Anterior cingulate cortex (tissue), 58 donors: ENCODE data around the gene MCCC1.
A peak's percentile ranks its signal among the peaks of the same experiment; 100 is the strongest.
"Not testable (repeated sequence)": the region's sequence is repeated elsewhere in the genome, so short reads cannot be mapped to it uniquely, and the experiment has no call there.

ENCODE experiments used
- DNase-seq, 58 donors: peaks; one replicate each; lab custom pipeline; 2025; lab: John Stamatoyannopoulos, UW

The MCCC1 gene

DNA sequence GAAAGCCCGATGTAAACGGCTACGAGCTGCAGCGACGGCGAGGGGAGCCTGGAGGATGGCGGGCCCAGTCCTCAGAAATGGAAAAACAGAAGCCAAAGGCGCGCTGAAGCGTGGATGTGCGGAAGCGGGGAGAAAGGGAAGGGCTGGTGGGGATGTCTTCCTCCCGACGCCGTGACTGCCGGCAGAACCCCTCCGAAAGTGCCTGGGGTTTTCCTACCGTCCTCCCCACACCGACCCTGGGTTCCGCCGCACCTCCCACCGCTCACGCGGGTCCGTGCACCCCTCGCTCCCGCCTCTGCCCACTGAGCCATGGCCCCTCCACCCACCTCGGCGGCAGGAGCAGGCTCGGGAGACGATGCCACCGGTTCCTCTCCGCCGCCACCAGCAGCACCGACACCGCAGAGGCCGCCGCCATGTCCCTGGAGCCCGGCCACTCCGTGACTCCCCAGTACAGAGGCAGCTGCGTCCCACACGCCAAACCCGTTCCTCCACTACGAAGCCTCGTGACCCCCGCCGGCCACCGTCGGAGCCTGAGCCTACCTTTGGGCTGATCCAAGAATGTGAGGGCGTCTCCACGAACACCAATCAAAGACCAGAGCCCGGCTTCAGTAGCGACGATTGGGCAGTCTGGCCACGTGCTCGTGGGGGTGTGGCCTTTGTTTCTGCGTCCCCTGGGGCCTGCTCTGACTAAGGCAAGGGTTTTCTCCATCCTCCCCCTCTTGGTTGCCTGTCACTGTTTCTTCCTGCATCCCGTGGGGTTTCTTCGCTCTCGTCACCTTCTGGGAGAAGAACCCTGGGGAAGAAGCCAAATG lies at the start of gene MCCC1:
Gene MCCC1, minus strand, starts transcription at position 471 of the 812 bp plus-strand sequence. Its CDS starts 56 bp downstream, at position 415.
- DNase-seq, result peak; percentile 90 to 100 (median 99)

DNA sequence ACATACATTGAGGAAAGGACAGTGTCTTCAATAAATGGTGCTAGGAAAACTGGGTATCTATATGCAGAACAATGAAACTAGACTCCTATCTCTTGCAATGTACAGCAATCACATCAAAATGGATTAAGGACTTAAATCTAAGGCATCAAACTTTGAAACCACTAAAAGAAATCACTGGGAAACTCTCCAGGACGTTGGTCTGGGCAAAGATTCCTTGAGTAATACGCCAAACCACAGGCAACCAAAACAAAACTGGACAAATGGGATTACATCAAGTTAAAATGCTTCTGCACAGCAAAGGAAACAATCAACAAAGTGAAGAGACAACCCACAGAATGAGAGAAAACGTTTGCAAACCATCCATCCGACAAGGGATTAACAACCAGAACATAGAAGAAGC lies 48.8 kb upstream of the MCCC1 start:
- no peak for DNase-seq

DNA sequence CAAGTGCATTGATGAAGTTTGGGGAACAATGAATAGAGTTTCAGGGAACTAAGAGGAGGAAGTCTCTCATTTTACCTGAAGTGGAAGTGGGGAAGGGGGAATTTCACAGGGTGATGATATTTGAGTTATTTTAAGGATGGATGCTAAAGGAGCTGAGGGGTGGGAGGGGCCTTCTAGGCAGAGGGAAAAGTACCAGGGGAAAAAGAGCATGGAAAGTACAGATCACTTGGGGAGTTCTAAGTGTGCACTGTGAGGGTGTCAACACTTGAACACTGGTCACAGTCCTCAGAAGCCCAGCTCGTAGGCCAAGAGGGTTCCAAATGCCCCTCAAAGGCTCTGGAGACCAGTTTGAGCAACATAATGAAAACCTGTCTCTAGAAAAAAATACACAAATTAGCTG lies 45.1 kb upstream of the MCCC1 start:
- no peak for DNase-seq

DNA sequence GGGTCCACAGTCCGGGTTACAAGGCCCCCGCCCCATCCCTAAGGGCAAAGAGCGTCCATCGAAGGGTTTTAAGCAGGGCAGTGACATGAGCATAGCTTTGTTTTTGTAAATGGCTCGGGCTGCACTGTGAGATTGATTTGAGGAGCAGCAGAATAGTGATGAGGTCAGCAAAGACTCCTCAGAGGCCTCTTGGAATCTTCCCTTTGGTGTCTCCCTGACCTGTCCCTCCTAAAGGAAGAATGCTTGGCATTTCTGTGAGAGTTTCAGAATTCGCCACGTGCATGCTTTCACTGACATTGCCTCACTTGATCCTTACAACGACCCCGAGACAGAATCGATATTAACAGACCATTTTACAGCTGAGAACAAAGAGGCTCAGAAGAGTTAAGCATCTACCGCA lies 42.9 kb upstream of the MCCC1 start:
- no peak for DNase-seq

DNA sequence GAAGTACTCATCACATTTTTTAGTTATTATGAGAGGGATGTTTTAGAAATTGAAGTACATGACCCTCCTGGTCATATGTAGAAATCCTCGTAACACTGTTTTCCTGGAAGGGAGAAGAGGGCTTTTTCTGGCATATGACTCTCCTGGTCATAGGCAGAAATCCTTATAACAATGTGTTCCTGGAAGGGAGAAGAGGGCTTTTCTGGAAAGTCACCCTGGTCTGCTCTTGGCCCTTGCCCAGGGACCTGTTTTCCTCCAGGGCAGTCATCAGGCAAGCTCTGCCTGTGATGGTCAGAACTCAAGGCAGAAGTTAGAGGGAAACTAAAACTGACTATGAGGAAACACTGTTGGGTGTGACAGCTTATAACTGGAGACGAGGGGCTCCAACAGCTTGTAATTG lies 35.5 kb upstream of the MCCC1 start:
- no peak for DNase-seq

DNA sequence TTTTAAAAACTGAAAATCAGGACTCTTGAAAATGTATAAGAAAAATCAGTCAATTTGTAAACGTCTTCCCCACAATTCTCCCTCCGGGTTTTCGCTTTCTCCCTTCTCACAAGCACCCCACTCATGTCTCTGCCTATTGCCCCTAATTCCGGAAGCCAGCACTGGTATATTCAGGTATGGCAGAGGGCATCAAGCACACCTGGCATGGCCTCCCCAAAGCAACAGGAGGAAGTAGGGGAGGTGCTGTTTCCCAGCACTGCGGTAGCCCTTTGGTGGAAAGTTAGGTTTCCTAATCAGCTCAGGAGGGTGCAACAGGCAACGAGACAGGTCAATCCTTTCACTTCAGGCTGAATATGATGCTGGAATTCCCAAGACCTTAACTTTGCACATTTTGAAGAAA lies 33.1 kb upstream of the MCCC1 start:
- no peak for DNase-seq

DNA sequence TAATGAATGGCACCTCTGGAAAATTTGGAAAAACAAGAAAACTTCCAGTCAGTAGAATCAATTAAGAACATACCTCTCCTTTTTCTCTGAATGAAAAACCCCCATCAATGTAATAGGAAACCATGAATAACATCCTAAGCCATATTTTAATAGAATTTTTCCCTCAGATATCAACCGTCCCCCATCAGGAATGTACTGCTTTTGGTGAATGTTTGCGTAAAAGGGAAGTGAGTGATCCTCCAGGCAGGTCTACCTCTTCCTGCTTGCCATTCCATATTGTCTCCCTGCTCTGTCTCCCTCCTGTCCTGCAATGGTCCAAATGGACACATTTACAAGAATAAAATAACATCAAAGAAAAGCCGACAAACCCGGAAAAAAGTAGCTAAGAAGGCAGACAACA lies 32.4 kb upstream of the MCCC1 start:
- no peak for DNase-seq

DNA sequence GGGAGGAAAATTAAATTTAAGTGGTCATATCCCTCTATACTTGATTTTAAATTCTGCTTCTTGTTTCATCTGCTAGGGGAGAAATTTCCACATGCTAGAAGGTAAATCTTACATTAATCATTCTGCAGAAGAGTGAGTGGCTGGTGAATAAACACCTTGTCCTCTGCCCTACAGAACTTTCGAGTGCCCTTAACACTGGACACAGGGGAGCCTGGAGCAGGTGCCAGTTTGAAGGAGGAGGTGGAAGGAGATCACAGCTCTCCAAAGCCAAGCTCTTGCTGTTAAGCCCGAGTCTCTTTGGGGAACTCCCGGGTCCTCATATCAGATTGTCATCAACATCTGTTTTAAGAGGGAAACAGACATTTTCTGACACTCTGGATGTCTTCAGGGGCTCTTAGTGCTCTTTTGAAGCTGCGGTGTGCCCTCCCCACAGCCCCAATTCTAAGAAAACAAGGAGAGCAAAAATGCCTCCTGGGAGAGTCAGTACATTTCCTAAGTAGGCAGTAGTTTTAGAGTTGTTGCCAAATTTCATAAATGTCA lies 32.0 kb upstream of the MCCC1 start:
- DNase-seq, result no peak

DNA sequence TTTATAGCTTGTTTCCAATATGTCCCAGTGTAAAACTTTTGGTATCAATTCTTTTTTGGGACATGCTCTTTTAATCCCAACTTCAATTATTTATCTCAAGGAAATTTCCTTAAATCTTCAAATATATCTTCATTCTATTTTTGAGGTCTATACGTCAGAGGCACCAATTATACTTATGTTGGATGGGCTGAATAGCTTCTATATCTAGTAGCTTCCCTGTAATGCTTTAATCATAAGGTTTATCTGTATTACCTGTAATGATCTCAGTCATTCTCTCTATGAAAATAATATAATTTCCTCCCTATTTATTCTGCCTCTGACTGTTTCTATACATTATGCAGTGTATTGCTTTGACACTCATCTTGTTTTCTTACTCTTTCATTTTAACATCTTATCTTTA lies 29.9 kb upstream of the MCCC1 start:
- no peak for DNase-seq

DNA sequence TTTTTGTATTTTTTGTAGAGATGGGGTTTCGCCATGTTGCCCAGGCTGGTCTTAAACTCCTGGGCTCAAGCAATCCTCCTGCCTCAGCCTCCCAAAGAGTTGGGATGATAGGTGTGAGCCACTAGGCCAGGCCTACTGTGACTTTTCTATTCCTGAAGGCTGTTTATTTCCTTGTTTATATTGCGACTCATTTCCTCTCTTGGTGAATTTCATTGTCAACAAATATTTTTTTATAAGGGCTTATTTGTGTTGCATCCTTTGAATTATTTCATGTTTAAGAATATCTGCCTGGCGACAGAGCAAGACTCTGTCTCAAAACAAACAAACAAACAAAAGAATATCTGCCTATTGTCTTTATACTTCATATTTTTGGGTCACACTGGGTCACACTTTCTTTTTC lies 29.4 kb upstream of the MCCC1 start:
- DNase-seq, result no peak

DNA sequence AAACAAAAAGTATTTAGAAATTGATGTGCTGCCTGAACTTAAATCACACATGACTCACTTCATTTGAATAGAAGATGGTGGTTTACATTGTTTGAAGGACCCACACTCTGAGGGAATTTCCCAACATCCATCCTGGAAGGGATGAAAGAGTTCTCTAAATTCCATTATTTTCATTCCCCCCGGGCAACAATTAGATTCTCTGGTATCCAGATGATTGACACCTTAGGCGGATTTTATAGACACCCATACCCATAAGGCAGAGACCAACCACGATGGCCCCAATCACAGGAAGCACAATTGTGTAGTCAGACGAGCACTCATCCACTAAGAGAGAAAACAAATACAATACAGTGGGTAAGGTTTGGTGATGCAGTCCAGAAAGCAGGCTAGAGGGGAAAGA lies 24.6 kb upstream of the MCCC1 start:
- DNase-seq, result no peak

DNA sequence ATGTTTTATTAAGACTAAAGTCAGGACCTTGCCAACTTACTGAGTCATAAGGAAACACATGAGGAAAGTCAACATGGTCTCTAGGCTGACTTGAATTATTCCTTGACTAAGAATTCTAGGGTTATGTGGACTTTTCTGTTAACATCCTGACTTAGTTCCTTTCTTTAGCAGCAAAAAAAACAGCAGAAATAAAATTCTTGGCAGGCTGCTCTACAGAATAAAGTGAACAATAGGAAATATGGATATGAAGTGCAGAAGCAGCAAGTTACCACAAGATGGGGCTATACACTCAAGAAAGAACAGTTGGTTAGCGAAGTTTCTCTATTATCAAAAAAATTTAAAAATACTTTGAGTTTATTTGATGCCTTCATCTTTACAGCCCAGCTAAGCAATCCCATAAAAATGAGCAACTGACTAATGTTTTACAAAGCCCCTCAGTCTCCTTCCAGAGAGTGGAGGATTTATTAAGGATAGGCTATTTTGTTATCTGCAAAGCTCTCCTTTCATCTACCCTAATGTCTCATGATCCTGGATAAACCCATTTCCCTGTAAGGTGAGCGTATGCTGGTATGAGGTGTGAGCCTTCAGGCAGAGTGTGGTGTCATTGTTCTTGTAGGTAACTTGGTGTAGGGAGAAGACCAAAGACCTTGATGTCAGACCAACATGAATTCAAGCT lies 23.1 kb upstream of the MCCC1 start:
- DNase-seq, result peak in 1 of 58 donors; percentile 17

DNA sequence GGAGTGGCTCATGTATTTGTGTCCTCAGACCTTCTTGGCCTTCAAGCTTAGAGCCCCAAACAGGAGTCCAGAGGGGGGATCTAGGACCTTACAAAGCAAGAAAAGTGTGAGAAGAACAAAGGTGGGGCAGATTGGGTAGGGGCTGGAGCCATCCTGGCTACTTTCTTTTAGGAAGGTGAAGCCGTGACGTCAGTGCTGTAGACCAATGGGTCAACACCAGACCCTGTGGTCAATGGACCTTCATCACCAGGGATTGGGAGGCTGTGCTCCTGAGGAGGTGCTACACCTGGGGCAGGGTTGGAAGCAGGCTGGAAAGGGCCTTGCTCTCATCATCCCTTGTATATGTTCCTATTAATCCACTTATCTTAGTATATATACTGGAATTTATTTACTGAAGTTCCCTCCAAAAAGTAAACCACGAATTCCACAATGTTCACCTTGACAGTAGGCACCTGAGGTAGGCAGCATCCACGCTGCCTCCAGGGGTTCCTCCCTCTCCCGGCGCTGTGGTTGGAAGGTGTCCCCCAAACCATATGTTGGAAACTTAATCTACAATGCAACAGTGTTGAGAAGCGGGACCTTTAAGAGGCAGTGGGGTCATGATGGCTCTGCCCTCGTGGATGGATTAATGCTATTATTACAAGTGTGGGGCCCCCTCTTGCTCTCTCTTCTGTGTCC lies 21.4 kb upstream of the MCCC1 start:
- no peak for DNase-seq

DNA sequence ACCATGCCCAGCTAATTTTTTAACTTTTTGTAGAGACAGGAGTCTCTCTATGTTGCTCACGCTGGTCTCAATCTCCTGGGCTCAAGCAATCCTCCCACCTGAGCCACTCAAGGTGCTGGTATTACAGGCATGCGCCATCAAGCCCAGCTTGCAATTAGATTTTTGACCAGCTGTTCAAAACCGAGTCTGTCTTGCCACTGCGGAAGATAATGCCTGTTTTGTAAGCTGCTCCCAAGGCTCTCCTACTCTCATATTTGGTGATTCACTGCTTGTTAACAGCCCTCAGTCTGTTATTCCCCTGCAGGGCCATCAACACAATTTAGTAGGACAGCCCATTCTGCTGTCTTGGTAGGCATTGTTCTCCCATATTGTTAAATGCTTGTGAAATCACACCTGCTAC lies 17.8 kb upstream of the MCCC1 start:
- no peak for DNase-seq

DNA sequence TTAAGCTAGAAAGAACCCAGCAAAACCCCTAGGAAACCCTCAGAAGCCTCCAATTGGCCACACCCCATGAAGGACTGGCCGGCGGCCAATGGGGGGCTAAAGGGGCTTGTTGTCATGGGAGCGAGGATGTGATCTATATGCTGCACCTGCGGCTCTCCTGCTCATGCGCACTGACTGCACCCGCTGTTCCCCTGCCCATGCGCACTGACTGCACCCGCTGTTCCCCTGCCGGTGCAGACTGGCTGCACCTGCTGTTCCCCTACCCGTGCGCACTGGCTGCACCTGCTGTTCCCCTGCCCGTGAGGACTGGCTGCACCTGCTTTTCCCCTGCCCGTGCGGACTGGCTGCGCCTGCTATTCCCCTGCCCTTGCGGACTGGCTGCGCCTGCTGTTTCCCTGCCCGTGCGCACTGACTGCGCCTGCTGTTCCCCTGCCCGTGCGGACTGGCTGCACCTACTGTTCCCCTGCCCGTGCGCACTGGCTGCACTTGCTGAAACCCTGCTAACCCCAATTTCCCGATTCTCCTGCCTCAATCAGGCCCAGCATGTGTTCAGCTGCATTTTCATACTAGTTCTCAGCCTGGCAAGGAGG lies 16.8 kb upstream of the MCCC1 start:
- peak in 55 of 58 donors; percentile 7 to 86 (median 58) for DNase-seq

DNA sequence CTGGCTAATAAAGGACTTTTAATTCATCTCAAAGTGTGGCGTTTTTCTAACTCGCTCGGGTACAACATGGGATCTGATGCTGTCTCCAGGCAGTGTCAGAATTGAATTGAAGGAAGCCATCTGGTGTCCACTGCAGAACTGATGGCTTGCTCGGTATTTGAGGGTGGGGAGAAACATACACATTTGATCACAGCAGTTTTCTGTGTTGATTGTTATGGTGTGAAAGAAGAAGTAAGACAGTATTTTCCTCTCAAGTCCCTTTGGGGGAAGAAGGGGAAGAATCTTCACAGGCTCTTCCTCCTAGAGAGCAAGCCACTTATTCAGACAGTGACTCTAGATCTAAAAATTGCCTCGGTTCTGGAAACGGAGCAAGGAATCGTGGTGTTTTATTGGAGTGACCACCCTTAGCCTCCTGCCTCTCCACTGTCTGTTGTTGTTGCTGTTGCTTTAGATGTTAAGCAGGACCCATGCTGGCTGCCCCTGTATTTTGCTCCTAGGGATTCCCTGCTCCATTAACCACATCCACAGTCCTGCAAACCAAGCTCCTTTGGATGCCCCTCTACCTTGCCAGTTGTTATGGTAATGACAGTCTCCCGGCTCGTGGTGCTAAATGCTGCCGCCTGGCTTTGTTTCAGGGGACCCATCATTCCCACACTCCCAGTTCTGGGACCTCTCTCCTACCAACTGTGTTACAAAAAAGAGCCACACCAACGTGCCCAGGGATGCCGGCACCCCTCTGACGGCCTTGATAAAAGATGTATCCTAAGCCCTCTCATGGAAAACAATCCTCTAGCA lies 15.3 kb upstream of the MCCC1 start:
- DNase-seq, result peak in 14 of 58 donors; percentile 2 to 60 (median 12)

DNA sequence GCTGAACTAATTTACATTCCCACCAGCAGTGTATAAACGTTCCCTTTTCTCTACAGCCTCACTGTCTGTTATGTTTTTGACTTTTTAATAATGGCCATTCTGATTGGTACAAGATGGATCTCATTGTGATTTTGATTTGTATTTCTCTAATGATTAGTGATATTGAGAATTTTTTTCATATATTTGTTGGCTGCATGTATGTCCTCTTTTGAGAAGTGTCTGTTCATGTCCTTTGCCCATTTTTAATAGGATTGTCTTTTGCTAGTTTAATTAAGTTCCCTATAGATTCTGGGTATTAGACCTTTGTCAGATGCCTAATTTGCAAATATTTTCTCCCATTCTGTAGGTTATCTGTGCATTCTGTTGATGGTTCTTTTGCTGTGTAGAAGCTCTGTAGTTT lies 10.6 kb upstream of the MCCC1 start:
- DNase-seq, result not testable (repeated sequence)

DNA sequence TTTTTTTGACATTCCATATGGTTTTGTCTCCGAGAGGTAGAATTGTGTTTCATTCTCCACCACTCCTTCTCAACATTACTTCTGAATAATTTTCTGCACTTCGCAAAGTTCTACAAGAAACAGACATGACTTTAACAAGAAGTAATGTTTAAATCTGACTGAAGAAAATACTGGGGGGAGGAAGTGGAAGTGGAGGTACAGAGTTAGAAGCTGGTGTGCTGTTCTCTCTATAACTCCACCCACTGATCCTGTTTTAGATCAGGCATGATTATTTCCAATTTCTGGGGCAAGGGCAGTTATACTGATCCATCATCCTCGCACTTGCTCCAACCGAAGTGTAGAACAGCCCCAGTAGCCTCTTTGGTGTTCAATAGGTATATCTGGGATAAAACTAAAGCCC lies 9.2 kb upstream of the MCCC1 start:
- DNase-seq, result no peak

DNA sequence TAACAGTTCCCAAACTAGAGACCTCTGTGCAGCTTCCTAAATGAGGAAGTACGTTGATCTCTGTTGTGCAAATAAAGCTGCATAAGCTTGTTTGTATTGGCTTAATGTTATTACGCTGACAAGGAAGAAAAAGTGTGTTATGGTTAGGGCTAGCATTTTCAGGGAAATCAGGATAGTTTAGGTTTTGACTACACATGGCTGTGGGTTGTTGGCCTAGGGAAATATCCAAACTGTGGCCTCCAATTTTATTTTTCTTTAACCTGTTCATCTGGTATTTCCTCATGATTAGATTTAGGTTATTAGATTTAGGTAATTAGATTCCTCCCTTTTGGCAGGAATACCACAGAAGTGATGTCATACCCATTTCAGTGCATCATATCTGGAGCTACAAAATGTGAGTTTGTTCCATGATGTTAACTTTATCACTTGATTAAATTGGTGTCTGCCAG lies 8.7 kb upstream of the MCCC1 start:
- DNase-seq, result no peak

DNA sequence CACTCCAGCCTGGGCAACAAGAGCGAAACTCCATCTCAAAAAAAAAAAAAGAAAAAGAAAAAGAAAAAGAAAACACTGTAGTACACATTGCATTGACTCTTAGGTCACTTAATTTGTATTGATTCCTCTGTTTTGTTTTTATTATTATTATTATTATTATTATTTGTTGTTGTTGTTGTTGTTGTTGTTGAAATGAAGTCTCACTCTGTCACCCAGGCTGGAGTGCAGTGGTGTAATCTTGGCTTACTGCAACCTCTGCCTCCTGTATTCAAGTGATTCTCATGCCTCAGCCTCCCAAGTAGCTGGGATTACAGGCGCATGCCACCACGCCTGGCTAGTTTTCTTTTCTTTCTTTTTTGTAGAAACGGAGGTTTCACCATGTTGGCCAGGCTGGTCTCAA lies 8.1 kb upstream of the MCCC1 start:
- DNase-seq, result not testable (repeated sequence)
